K562 (cell line): ENCODE measurements around the gene NSUN6. TPM values are rescaled to one million over a fixed set of nuclear protein-coding genes. Genes with fewer than 3 reads are reported as not detected.

Experiments
- ATF3 ChIP-seq, 2 experiments: fragments of 450-650 bp in 1 of 2; sonication (generic) in 1 of 2; formaldehyde crosslinking in 1 of 2; IDR thresholded peaks in 1 of 2; conservative IDR thresholded peaks in 1 of 2; 2 replicates each; pipeline versions ENCODE4 v1.6.1 to v1.8.1; 2016 to 2023; ENCODE audit warnings: mild to moderate bottlenecking in 2 of 2, moderate library complexity in 2 of 2, inconsistent platforms in 1 of 2, missing genetic modification reagents in 1 of 2
- BCL6 ChIP-seq: fragments of 250-450 bp; sonication (Bioruptor Pico); IDR thresholded peaks from 2 replicates; pipeline ENCODE4 v1.4.0; 2020
- CBX1 ChIP-seq: sonication (generic); IDR thresholded peaks from 2 replicates; pipeline ENCODE4 v1.6.1; 2016; ENCODE audit warnings: antibody characterized with exemption, low read depth, mild to moderate bottlenecking
- CHCHD3 ChIP-seq: fragments of 250-450 bp; sonication (Bioruptor Pico); IDR thresholded peaks from 2 replicates; pipeline ENCODE4 v2.1.2; 2022; ENCODE audit warnings: mild to moderate bottlenecking
- E2F3 ChIP-seq: fragments of 250-450 bp; sonication (Bioruptor Pico); IDR thresholded peaks from 2 replicates; pipeline ENCODE4 v1.4.0; 2020; ENCODE audit warnings: mild to moderate bottlenecking
- ELF4 ChIP-seq: fragments of 450-650 bp; formaldehyde crosslinking; IDR thresholded peaks from 2 replicates; pipeline ENCODE4 v1.4.0; 2022; ENCODE audit warnings: missing genetic modification characterization
- ERF ChIP-seq: fragments of 450-650 bp; formaldehyde crosslinking; IDR thresholded peaks from 2 replicates; pipeline ENCODE4 v1.4.0; 2020; ENCODE audit warnings: mild to moderate bottlenecking, mixed read lengths
- EWSR1 ChIP-seq: fragments of 450-650 bp; IDR thresholded peaks from 2 replicates; pipeline ENCODE4 v1.6.1; 2018; ENCODE audit warnings: borderline replicate concordance, mild to moderate bottlenecking, low read depth, moderate library complexity; ENCODE audit not compliant: partially characterized antibody
- FOSL1 ChIP-seq: fragments of 200-800 bp; sonication (Bioruptor generic); conservative IDR thresholded peaks from 2 replicates; pipeline ENCODE4 v1.6.1; 2016; ENCODE audit warnings: missing genetic modification characterization, missing compliant biosample characterization
- GABPA ChIP-seq: fragments of 200-800 bp; sonication (Bioruptor generic); conservative IDR thresholded peaks from 2 replicates; pipeline ENCODE4 v1.6.1; 2016; ENCODE audit warnings: low read depth, missing genetic modification characterization, missing compliant biosample characterization
- KDM4B ChIP-seq, 2 experiments: fragments of 450-650 bp in 1 of 2; sonication (generic) in 1 of 2; IDR thresholded peaks; 2 replicates each; pipeline ENCODE4 v1.6.1; 2016 to 2017; ENCODE audit warnings: borderline replicate concordance in 2 of 2, antibody characterized with exemption in 1 of 2, low read depth in 1 of 2, mild to moderate bottlenecking in 1 of 2
- NR4A1 ChIP-seq, 2 experiments: fragments of 250-450 bp in 1 of 2; fragments of 450-650 bp in 1 of 2; sonication (Bioruptor Pico) in 1 of 2; IDR thresholded peaks; 2 replicates each; pipeline versions ENCODE4 v1.4.0 to v1.6.1; 2016 to 2020; ENCODE audit warnings: mild to moderate bottlenecking in 2 of 2, missing compliant biosample characterization in 1 of 2, missing genetic modification characterization in 1 of 2, moderate library complexity in 1 of 2
- PCBP1 ChIP-seq: fragments of 200-400 bp; formaldehyde crosslinking; IDR thresholded peaks from 2 replicates; pipeline ENCODE4 v1.6.1; 2018; ENCODE audit warnings: mild to moderate bottlenecking, low read depth, low read length; ENCODE audit not compliant: poor library complexity, severe bottlenecking
- RBBP5 ChIP-seq: fragments of 200-600 bp; sonication (generic); IDR thresholded peaks from 2 replicates; pipeline ENCODE4 v1.6.1; 2012; ENCODE audit warnings: borderline replicate concordance, mild to moderate bottlenecking, low read length, control low read depth, inconsistent platforms; ENCODE audit not compliant: insufficient read depth, poor library complexity, severe bottlenecking
- RBM34 ChIP-seq: fragments of 200-400 bp; formaldehyde crosslinking; IDR thresholded peaks from 2 replicates; pipeline ENCODE4 v1.6.1; 2018; ENCODE audit warnings: low read length, borderline replicate concordance; ENCODE audit not compliant: insufficient read depth
- TAF7 ChIP-seq: fragments of 450-650 bp; IDR thresholded peaks from 2 replicates; pipeline ENCODE4 v1.6.1; 2016; ENCODE audit warnings: missing genetic modification characterization, missing compliant biosample characterization
- ZNF133 ChIP-seq: fragments of 250-450 bp; sonication (Bioruptor Pico); IDR thresholded peaks from 2 replicates; pipeline ENCODE4 v1.4.0; 2020; ENCODE audit warnings: mild to moderate bottlenecking
- ZNF174 ChIP-seq: fragments of 250-450 bp; sonication (Bioruptor Pico); IDR thresholded peaks from 2 replicates; pipeline ENCODE4 v1.4.0; 2020; ENCODE audit warnings: mild to moderate bottlenecking
- ZNF212 ChIP-seq: fragments of 450-650 bp; formaldehyde crosslinking; IDR thresholded peaks from 2 replicates; pipeline ENCODE4 v1.4.0; 2020; ENCODE audit warnings: mild to moderate bottlenecking
- ZNF253 ChIP-seq: fragments of 250-450 bp; sonication (Bioruptor Pico); conservative IDR thresholded peaks from 2 replicates; pipeline ENCODE4 v1.6.1; 2021; ENCODE audit warnings: mild to moderate bottlenecking
- ZNF274 ChIP-seq: IDR thresholded peaks from 2 replicates; pipeline ENCODE4 v1.6.1; 2011; ENCODE audit warnings: low read depth, mild to moderate bottlenecking, low read length, moderate library complexity, borderline replicate concordance
- ZNF311 ChIP-seq: fragments of 250-450 bp; sonication (Bioruptor Pico); IDR thresholded peaks from 2 replicates; pipeline ENCODE4 v1.4.0; 2020; ENCODE audit warnings: mild to moderate bottlenecking, moderate library complexity
- ZNF408 ChIP-seq: fragments of 250-450 bp; sonication (Bioruptor Pico); IDR thresholded peaks from 2 replicates; pipeline ENCODE4 v1.4.0; 2020; ENCODE audit warnings: low read depth, mild to moderate bottlenecking, moderate library complexity
- ZNF431 ChIP-seq: sonication (generic); formaldehyde crosslinking; IDR thresholded peaks from 2 replicates; pipeline ENCODE4 v1.8.0; 2022; ENCODE audit warnings: mild to moderate bottlenecking, missing genetic modification reagents
- ZNF561 ChIP-seq: fragments of 450-650 bp; formaldehyde crosslinking; conservative IDR thresholded peaks from 2 replicates; pipeline ENCODE4 v1.4.0; 2020; ENCODE audit warnings: mild to moderate bottlenecking, moderate library complexity
- ZSCAN32 ChIP-seq: fragments of 450-650 bp; formaldehyde crosslinking; IDR thresholded peaks from 2 replicates; pipeline ENCODE4 v1.4.0; 2020; ENCODE audit warnings: mild to moderate bottlenecking, moderate library complexity
- polyA plus RNA-seq, 8 experiments: library from polyadenylated mRNA; depleted of rRNA in 4 of 8; stranded (reverse) in 5 of 8; unstranded in 3 of 8; fragments of >200 nt; fragmentation: Nextera tagmentation in 2 of 8; fragmentation: Illumina TruSeq in 1 of 8; extraction: Ambion mirVana in 2 of 8; extraction: Trizol in 1 of 8; gene quantifications; 2 replicates each; pipeline versions ENCODE4 v1.2.1 to v1.2.3, GENCODE V29; 2011 to 2014; ENCODE audit warnings: inconsistent platforms in 1 of 8, missing spikeins in 1 of 8
- total RNA-seq, 7 experiments: library from RNA; depleted of rRNA in 6 of 7; stranded (reverse); fragments of >200 nt in 6 of 7; fragmentation: Illumina TruSeq in 2 of 7; extraction: Trizol in 2 of 7; gene quantifications; 2 replicates each; pipeline versions ENCODE4 v1.2.1 to v1.2.3, GENCODE V29; 2011 to 2021; ENCODE audit warnings: low replicate concordance in 1 of 7
- TF ChIP-seq, protein P1 (sequence below): fragments of 450-650 bp; IDR thresholded peaks from 2 replicates; pipeline ENCODE4 v1.6.1; 2017; ENCODE audit warnings: antibody characterized with exemption

Gene NSUN6
- total and polyA plus RNA-seq, 9 of the 15 experiments (the other 6 are each of a cell fraction or from before 2014, with no cell fraction given) = 12.5 to 33.1 (median 24.2) TPM

DNA sequence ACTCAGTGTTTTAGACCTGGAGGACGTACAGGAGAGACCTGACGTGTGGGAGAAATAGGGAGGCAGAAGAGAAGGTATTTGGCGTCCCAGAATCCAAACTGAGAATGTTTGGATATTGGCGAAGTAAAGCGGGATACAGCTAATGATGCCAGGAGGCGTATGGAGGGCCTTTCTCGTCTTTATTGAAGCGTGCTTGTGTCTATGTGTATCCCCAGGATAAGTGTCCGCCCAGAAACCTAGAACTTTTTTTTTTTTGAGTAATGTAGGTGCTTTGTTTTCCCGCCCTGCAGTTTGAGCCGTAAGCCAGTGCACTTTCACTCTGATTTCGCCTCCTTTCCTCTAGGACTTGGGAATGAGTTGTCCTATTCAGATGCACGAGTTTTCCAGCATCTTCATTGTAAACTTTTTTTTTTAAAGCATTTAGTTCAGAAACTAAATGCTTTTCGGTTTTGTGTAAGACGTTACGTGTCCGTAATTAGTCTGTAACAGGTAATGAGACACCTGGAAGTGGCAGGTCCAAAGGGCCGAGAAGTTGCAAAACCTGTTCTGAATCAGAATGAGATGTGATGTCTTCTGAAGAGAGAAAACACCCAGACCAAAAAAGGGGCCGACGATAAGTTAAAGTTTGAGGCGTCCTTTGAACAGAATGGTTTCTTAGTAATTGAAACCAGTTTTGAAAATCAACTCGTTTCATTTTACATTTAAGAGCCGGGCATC is 8.6 kb upstream of the NSUN6 start (continued):
- TF ChIP-seq RBBP5 (peak; percentile 60), BCL6 (CRISPR knock-in tag) (no peak), CBX1 (no peak), ERF (CRISPR knock-in tag) (no peak), NR4A1 (CRISPR knock-in tag; IDR thresholded peaks at IDR 0.05) (no peak), NR4A1 (tag; IDR thresholded peaks at IDR 0.05) (no peak), ZNF431 (CRISPR knock-in tag) (no peak), TAF7 (no peak), CHCHD3 (CRISPR knock-in tag) (no peak), ZNF253 (CRISPR knock-in tag) (no peak), ZNF274 (no peak), ZNF311 (CRISPR knock-in tag) (no peak), ZSCAN32 (CRISPR knock-in tag) (no peak), ZNF408 (CRISPR knock-in tag) (no peak), KDM4B (IDR thresholded peaks at IDR 0.05; ENCODE audit: borderline replicate concordance in 2 of 2, low read depth in 1 of 2) (no peak), ATF3 (IDR thresholded peaks at IDR 0.05) (no peak), ATF3 (CRISPR knock-in tag; conservative IDR thresholded peaks at IDR 0.05) (no peak), ZNF561 (CRISPR knock-in tag) (no peak), FOSL1 (tag) (no peak), E2F3 (CRISPR knock-in tag) (no peak), ZNF212 (CRISPR knock-in tag) (no peak), RBM34 (no peak), EWSR1 (no peak), ZNF174 (CRISPR knock-in tag) (no peak), ELF4 (no peak), GABPA (no peak), PCBP1 (no peak), ZNF133 (CRISPR knock-in tag) (no peak)
- TF ChIP-seq, protein P1, sequence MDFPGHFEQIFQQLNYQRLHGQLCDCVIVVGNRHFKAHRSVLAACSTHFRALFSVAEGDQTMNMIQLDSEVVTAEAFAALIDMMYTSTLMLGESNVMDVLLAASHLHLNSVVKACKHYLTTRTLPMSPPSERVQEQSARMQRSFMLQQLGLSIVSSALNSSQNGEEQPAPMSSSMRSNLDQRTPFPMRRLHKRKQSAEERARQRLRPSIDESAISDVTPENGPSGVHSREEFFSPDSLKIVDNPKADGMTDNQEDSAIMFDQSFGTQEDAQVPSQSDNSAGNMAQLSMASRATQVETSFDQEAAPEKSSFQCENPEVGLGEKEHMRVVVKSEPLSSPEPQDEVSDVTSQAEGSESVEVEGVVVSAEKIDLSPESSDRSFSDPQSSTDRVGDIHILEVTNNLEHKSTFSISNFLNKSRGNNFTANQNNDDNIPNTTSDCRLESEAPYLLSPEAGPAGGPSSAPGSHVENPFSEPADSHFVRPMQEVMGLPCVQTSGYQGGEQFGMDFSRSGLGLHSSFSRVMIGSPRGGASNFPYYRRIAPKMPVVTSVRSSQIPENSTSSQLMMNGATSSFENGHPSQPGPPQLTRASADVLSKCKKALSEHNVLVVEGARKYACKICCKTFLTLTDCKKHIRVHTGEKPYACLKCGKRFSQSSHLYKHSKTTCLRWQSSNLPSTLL = 0 out of 2 replicates have a peak, but pooled peaks have one; percentile 15
